SK-N-MC (cell line): ENCODE measurements around the gene CACNA1S.

Source experiments
- EZH2 ChIP-seq: fragments of 200-600 bp; sonication (generic); IDR thresholded peaks from one replicate; pipeline ENCODE4 v1.6.1; 2017; ENCODE audit warnings: antibody characterized with exemption
- POLR2AphosphoS5 ChIP-seq: IDR thresholded peaks from 2 replicates; pipeline ENCODE4 v1.6.1; 2012; ENCODE audit warnings: mild to moderate bottlenecking, low read depth, low read length, borderline replicate concordance

- TF ChIP-seq POLR2AphosphoS5 (no peak), EZH2 (no peak)
Observed at GRCh38 chr1:201032408-201032807, 79.8 kb downstream of the CACNA1S start.
